Body of pancreas (tissue), 4 donors: ENCODE data around the gene RERG.

ENCODE experiments used
- POLR2A ChIP-seq, 3 donors: fragments of 450-650 bp; IDR thresholded peaks; one replicate each; pipeline ENCODE4 v1.6.1; 2016; ENCODE audit warnings: antibody characterized with exemption in 3 of 3, mild to moderate bottlenecking in 2 of 3
- TF ChIP-seq, protein P1 (sequence below), 7 experiments: fragments of 450-650 bp in 4 of 7; fragments of 200-600 bp in 3 of 7; sonication (generic) in 3 of 7; IDR thresholded peaks; one replicate each; pipeline ENCODE4 v1.5.1; 2016 to 2019; ENCODE audit warnings: antibody characterized with exemption in 7 of 7

DNA sequence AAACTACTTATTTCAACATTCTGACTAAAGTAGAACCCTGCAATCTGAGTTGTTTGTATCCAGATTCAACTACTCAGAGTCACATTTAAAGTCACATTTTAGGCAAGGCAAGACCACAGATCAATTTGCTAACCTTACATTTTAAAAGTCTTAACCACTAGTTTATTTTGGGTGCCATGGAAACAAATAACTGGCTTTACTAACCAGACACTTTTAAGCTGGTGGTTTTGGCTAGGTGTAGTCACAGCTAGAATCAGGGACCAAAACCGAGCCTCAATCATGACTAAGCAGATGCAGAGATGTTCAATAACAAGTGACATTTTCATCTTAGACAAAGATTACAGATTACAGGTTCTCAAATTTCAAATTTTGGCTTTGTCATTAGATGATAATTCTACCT, 133.1 kb downstream of the RERG start:
- no peak for TF ChIP-seq POLR2A (IDR thresholded peaks at IDR 0.05)
- TF ChIP-seq, protein P1, sequence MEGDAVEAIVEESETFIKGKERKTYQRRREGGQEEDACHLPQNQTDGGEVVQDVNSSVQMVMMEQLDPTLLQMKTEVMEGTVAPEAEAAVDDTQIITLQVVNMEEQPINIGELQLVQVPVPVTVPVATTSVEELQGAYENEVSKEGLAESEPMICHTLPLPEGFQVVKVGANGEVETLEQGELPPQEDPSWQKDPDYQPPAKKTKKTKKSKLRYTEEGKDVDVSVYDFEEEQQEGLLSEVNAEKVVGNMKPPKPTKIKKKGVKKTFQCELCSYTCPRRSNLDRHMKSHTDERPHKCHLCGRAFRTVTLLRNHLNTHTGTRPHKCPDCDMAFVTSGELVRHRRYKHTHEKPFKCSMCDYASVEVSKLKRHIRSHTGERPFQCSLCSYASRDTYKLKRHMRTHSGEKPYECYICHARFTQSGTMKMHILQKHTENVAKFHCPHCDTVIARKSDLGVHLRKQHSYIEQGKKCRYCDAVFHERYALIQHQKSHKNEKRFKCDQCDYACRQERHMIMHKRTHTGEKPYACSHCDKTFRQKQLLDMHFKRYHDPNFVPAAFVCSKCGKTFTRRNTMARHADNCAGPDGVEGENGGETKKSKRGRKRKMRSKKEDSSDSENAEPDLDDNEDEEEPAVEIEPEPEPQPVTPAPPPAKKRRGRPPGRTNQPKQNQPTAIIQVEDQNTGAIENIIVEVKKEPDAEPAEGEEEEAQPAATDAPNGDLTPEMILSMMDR (IDR thresholded peaks at IDR 0.05): no peak
